Loucy (cell line): ENCODE measurements around the gene AMHR2.
"Not testable (repeated sequence)": the region's sequence is repeated elsewhere in the genome, so short reads cannot be mapped to it uniquely, and the experiment has no call there.

ENCODE experiments used
- H2AFZ ChIP-seq: fragments of 200-600 bp; sonication (generic); 2 replicates; pipeline ENCODE4 v1.6.0; 2016; ENCODE audit warnings: antibody characterized with exemption, mild to moderate bottlenecking, low read length, moderate library complexity
- H3F3A ChIP-seq: fragments of 200-600 bp; 2 replicates; pipeline ENCODE4 v1.6.0; 2016; ENCODE audit warnings: antibody characterized with exemption, low read depth, mild to moderate bottlenecking
- H3K27me3 ChIP-seq: fragments of 200-600 bp; sonication (generic); 2 replicates; pipeline ENCODE4 v1.6.1; 2014; ENCODE audit warnings: low read length, mild to moderate bottlenecking; ENCODE audit not compliant: insufficient read depth, poor library complexity, severe bottlenecking
- H3K36me3 ChIP-seq: fragments of 200-600 bp; sonication (generic); 2 replicates; pipeline ENCODE4 v1.6.1; 2016; ENCODE audit warnings: low read length; ENCODE audit not compliant: insufficient read depth
- H3K4me1 ChIP-seq: fragments of 200-600 bp; sonication (generic); 2 replicates; pipeline ENCODE4 v1.5.1; 2014; ENCODE audit warnings: low read length, mild to moderate bottlenecking; ENCODE audit not compliant: insufficient read depth, poor library complexity, severe bottlenecking
- H3K4me2 ChIP-seq: fragments of 200-600 bp; sonication (generic); 2 replicates; pipeline ENCODE4 v1.6.0; 2014; ENCODE audit warnings: antibody characterized with exemption, low read length, low read depth, mild to moderate bottlenecking; ENCODE audit not compliant: poor library complexity, severe bottlenecking
- H3K4me3 ChIP-seq: fragments of 200-600 bp; sonication (generic); 2 replicates; pipeline ENCODE4 v1.5.1; 2014; ENCODE audit warnings: low read length, mild to moderate bottlenecking, mixed read lengths; ENCODE audit not compliant: poor library complexity, severe bottlenecking
- H3K79me2 ChIP-seq: fragments of 200-600 bp; sonication (generic); 2 replicates; pipeline ENCODE4 v1.6.1; 2014; ENCODE audit warnings: low read length; ENCODE audit not compliant: insufficient read depth
- H3K9ac ChIP-seq: fragments of 200-600 bp; sonication (generic); 2 replicates; pipeline ENCODE4 v1.6.0; 2014; ENCODE audit warnings: mild to moderate bottlenecking, low read depth, low read length, moderate library complexity; ENCODE audit not compliant: poor library complexity, severe bottlenecking
- H3K9me2 ChIP-seq: fragments of 200-600 bp; sonication (generic); replicated peaks from 2 replicates; pipeline ENCODE4 v1.6.1; 2016; ENCODE audit warnings: low read depth, low read length, mixed read lengths
- H3K9me3 ChIP-seq: fragments of 200-600 bp; sonication (generic); 2 replicates; pipeline ENCODE4 v1.6.1; 2014; ENCODE audit warnings: mild to moderate bottlenecking, antibody characterized with exemption, low read length, low read depth; ENCODE audit not compliant: insufficient read depth
- H4K20me1 ChIP-seq: fragments of 200-600 bp; sonication (generic); 2 replicates; pipeline ENCODE4 v1.6.0; 2014; ENCODE audit warnings: antibody characterized with exemption, low read length, mild to moderate bottlenecking; ENCODE audit not compliant: insufficient read depth, poor library complexity, severe bottlenecking
- EZH2phosphoT487 ChIP-seq: fragments of 200-600 bp; IDR thresholded peaks from 2 replicates; pipeline ENCODE4 v1.6.1; 2018; ENCODE audit warnings: antibody characterized with exemption, mild to moderate bottlenecking, moderate library complexity, borderline replicate concordance
- TF ChIP-seq, protein P1 (sequence below): fragments of 200-600 bp; sonication (generic); conservative IDR thresholded peaks from 2 replicates; pipeline ENCODE4 v1.5.1; 2014; ENCODE audit warnings: mild to moderate bottlenecking, antibody characterized with exemption, low read length

AMHR2 gene

GRCh38 chr12:53399896-53400295 is 23.8 kb upstream of the AMHR2 start:
- H3K4me3 ChIP-seq: no peak overlapping the region
- no peak overlapping the region for H2AFZ ChIP-seq
- no peak overlapping the region for H3K9ac ChIP-seq
- TF ChIP-seq, protein P1, sequence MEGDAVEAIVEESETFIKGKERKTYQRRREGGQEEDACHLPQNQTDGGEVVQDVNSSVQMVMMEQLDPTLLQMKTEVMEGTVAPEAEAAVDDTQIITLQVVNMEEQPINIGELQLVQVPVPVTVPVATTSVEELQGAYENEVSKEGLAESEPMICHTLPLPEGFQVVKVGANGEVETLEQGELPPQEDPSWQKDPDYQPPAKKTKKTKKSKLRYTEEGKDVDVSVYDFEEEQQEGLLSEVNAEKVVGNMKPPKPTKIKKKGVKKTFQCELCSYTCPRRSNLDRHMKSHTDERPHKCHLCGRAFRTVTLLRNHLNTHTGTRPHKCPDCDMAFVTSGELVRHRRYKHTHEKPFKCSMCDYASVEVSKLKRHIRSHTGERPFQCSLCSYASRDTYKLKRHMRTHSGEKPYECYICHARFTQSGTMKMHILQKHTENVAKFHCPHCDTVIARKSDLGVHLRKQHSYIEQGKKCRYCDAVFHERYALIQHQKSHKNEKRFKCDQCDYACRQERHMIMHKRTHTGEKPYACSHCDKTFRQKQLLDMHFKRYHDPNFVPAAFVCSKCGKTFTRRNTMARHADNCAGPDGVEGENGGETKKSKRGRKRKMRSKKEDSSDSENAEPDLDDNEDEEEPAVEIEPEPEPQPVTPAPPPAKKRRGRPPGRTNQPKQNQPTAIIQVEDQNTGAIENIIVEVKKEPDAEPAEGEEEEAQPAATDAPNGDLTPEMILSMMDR: no peak
- TF ChIP-seq EZH2phosphoT487: no peak
- H3K27me3 ChIP-seq: no peaks in the 10 kb centered on the region
- peaks cover 71% of the 10 kb centered on the region for H3K79me2 ChIP-seq
- H3K4me1 ChIP-seq: no peaks in the 10 kb centered on the region
- H3F3A ChIP-seq: no peaks in the 10 kb centered on the region
- H3K4me2 ChIP-seq: no peak overlapping the region
- H4K20me1 ChIP-seq: peaks cover 20% of the 10 kb centered on the region
- H3K9me2 ChIP-seq: no peaks in the 10 kb centered on the region
- no peaks in the 10 kb centered on the region for H3K9me3 ChIP-seq
- peaks cover 15% of the 10 kb centered on the region; the same call in 1 of the 2 replicates for H3K36me3 ChIP-seq

GRCh38 chr12:53402351-53402750 is 21.3 kb upstream of the AMHR2 start:
- Histone ChIP-seq H3K79me2 (peaks cover 54% of the 10 kb centered on the region), H3K36me3 (peaks cover 21% of the 10 kb centered on the region; the same call in 1 of the 2 replicates)
- not testable (repeated sequence) for H4K20me1 ChIP-seq, H3K4me3 ChIP-seq, H2AFZ ChIP-seq, H3K9ac ChIP-seq, H3K4me1 ChIP-seq, H3K4me2 ChIP-seq, H3K9me2 ChIP-seq, H3K9me3 ChIP-seq, H3F3A ChIP-seq, H3K27me3 ChIP-seq

DNA sequence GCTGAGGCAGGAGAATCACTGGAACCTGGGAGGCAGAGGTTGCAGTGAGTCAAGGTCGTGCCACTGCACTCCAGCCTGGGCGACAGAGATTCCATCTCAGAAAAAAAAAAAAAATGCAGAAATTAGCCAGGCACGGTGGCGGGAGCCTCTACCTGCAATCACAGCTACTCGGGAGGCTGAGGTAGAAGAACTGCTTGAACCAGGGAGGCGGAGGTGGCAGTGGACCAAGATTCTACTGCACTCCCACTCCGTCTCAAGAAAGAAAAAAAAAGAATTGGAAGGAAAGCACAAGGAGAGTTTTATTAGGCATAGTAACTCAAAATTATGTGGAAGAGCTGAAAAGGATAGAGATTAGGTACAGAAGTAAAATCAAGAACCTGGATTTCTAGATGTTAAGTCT is 20.8 kb upstream of the AMHR2 start:
- H3K27me3 ChIP-seq: no peaks in the 10 kb centered on the region
- H3K79me2 ChIP-seq: peaks cover 49% of the 10 kb centered on the region
- no peaks in the 10 kb centered on the region for H3K9me3 ChIP-seq
- H3K4me1 ChIP-seq: no peaks in the 10 kb centered on the region
- H3K36me3 ChIP-seq: peaks cover 21% of the 10 kb centered on the region; the same call in 1 of the 2 replicates
- peaks cover 6% of the 10 kb centered on the region for H4K20me1 ChIP-seq
- H3K9me2 ChIP-seq: no peaks in the 10 kb centered on the region
- H3K4me2 ChIP-seq: no peak overlapping the region
- no peak overlapping the region for H2AFZ ChIP-seq
- TF ChIP-seq, protein P1: no peak
- no peak for TF ChIP-seq EZH2phosphoT487
- no peak overlapping the region for H3K4me3 ChIP-seq
- H3F3A ChIP-seq: no peaks in the 10 kb centered on the region
- H3K9ac ChIP-seq: no peak overlapping the region

GRCh38 chr12:53410951-53411350 is 12.7 kb upstream of the AMHR2 start:
- Histone ChIP-seq H3K9me3 (no peaks in the 10 kb centered on the region), H3K27me3 (no peaks in the 10 kb centered on the region), H3K4me3 (no peak overlapping the region), H3K4me1 (no peaks in the 10 kb centered on the region), H3K9me2 (no peaks in the 10 kb centered on the region), H3F3A (no peaks in the 10 kb centered on the region), H3K9ac (no peak overlapping the region), H3K79me2 (no peaks in the 10 kb centered on the region), H4K20me1 (no peaks in the 10 kb centered on the region), H2AFZ (no peak overlapping the region), H3K4me2 (no peak overlapping the region), H3K36me3 (peaks cover 57% of the 10 kb centered on the region)
- no peak for TF ChIP-seq EZH2phosphoT487
- TF ChIP-seq, protein P1: no peak
